GM12874 (cell line): ENCODE measurements around the gene CASKIN1.

Experiments used
- CTCF ChIP-seq: IDR thresholded peaks from 2 replicates; pipeline ENCODE4 v1.5.1; 2011; ENCODE audit warnings: low read depth, mild to moderate bottlenecking, control low read depth, low read length, moderate library complexity; ENCODE audit not compliant: insufficient read depth

CASKIN1 gene

GRCh38 chr16:2196162-2196980 is at the start of gene CASKIN1:
TSS of gene CASKIN1 (minus strand) at chr16:2196605. CDS start at chr16:2196432, 173 bp downstream.
- TF ChIP-seq CTCF = no peak

GRCh38 chr16:2244926-2245795 is 48.8 kb upstream of the CASKIN1 start:
- no peak for TF ChIP-seq CTCF

- TF ChIP-seq CTCF = no peak
Measured at GRCh38 chr16:2244301-2244700, 47.9 kb upstream of the CASKIN1 start.

GRCh38 chr16:2243781-2244180 is 47.4 kb upstream of the CASKIN1 start:
- TF ChIP-seq CTCF = no peak

- TF ChIP-seq CTCF = 0 out of 2 replicates have a peak, but pooled peaks have one; percentile 44
Measured at GRCh38 chr16:2243031-2243528, 46.7 kb upstream of the CASKIN1 start.

- no peak for TF ChIP-seq CTCF
Measured at GRCh38 chr16:2242598-2242997, 46.2 kb upstream of the CASKIN1 start.
